ENCODE data around the gene GPHN.

- TF ChIP-seq CTCF (IDR thresholded peaks at IDR 0.05) (no peak), POLR2A (IDR thresholded peaks at IDR 0.05) (no peak)
Observed at GRCh38 chr14:66884149-66884548, 376.2 kb downstream of the GPHN start.
